Tibial nerve (tissue), 4 donors: ENCODE data around the gene YIF1A.

Experiments used
- EP300 ChIP-seq, 2 donors: sonication (generic); formaldehyde crosslinking; IDR thresholded peaks; one replicate each; pipeline ENCODE4 v1.6.1; 2017; ENCODE audit warnings: antibody characterized with exemption in 2 of 2, mild to moderate bottlenecking in 1 of 2
- POLR2A ChIP-seq, 2 donors: fragments of 450-650 bp; IDR thresholded peaks; one replicate each; pipeline ENCODE4 v1.6.1; 2017; ENCODE audit warnings: antibody characterized with exemption in 2 of 2, mild to moderate bottlenecking in 2 of 2, moderate library complexity in 2 of 2
- TF ChIP-seq, protein P1 (sequence below), 5 experiments: fragments of 200-600 bp in 3 of 5; fragments of 450-650 bp in 2 of 5; sonication (generic) in 3 of 5; IDR thresholded peaks; one replicate each; pipeline ENCODE4 v1.5.1; 2016 to 2019; ENCODE audit warnings: antibody characterized with exemption in 5 of 5, mild to moderate bottlenecking in 3 of 5, moderate library complexity in 2 of 5

DNA sequence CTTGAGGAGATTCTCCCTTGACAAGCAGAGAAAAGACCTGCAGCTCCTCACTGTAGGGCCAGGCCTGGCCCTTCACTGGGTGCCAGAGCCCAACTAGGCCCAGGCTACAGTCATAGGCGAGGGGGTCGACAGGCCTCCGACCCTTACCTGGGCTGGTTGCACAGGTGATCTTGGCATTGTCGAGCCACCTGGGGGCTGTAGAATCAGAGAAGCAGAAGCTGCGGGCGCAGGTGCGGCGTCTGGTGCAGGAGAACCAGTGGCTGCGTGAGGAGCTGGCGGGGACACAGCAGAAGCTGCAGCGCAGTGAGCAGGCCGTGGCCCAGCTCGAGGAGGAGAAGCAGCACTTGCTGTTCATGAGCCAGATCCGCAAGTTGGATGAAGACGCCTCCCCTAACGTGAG, 27.4 kb downstream of the YIF1A start:
- TF ChIP-seq, protein P1, sequence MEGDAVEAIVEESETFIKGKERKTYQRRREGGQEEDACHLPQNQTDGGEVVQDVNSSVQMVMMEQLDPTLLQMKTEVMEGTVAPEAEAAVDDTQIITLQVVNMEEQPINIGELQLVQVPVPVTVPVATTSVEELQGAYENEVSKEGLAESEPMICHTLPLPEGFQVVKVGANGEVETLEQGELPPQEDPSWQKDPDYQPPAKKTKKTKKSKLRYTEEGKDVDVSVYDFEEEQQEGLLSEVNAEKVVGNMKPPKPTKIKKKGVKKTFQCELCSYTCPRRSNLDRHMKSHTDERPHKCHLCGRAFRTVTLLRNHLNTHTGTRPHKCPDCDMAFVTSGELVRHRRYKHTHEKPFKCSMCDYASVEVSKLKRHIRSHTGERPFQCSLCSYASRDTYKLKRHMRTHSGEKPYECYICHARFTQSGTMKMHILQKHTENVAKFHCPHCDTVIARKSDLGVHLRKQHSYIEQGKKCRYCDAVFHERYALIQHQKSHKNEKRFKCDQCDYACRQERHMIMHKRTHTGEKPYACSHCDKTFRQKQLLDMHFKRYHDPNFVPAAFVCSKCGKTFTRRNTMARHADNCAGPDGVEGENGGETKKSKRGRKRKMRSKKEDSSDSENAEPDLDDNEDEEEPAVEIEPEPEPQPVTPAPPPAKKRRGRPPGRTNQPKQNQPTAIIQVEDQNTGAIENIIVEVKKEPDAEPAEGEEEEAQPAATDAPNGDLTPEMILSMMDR (IDR thresholded peaks at IDR 0.05) = no peak
- TF ChIP-seq POLR2A (IDR thresholded peaks at IDR 0.05) = no peak
- TF ChIP-seq EP300 (IDR thresholded peaks at IDR 0.05) = no peak
